HS-27A (cell line): ENCODE measurements around the gene CCM2.

ENCODE experiments used
- DNase-seq: peaks from one replicate; pipeline ENCODE4 v3.0.0-alpha.2; 2012; ENCODE audit warnings: low read depth, missing footprints

Gene CCM2

GRCh38 chr7:44969049-44969700 is 30.8 kb upstream of the CCM2 start:
- no peak for DNase-seq

GRCh38 chr7:44969701-44970522 is 30.1 kb upstream of the CCM2 start:
- no peak for DNase-seq

GRCh38 chr7:44970523-44971051 is 29.4 kb upstream of the CCM2 start:
- no peak for DNase-seq

GRCh38 chr7:44971188-44971901 is 28.7 kb upstream of the CCM2 start:
- no peak for DNase-seq

- no peak for DNase-seq
Observed at GRCh38 chr7:44971902-44972441, 28.0 kb upstream of the CCM2 start.

GRCh38 chr7:44972562-44972961 is 27.4 kb upstream of the CCM2 start:
- no peak for DNase-seq

- DNase-seq: no peak
Observed at GRCh38 chr7:44973610-44974401, 26.2 kb upstream of the CCM2 start.

- no peak for DNase-seq
Observed at GRCh38 chr7:44974549-44974948, 25.5 kb upstream of the CCM2 start.

- no peak for DNase-seq
Observed at GRCh38 chr7:44975331-44976039, 24.5 kb upstream of the CCM2 start.

- no peak for DNase-seq
Observed at GRCh38 chr7:44976040-44976745, 23.8 kb upstream of the CCM2 start.

- DNase-seq: no peak
Observed at GRCh38 chr7:44976746-44977196, 23.2 kb upstream of the CCM2 start.

- DNase-seq: no peak
Observed at GRCh38 chr7:44977304-44977958, 22.6 kb upstream of the CCM2 start.

GRCh38 chr7:44977959-44978335 is 22.1 kb upstream of the CCM2 start:
- DNase-seq: no peak

- no peak for DNase-seq
Observed at GRCh38 chr7:44978511-44979366, 21.3 kb upstream of the CCM2 start, which contains the start of gene MYO1G. TSS of gene MYO1G (minus strand) at chr7:44979015. CDS start at chr7:44978961, 54 bp downstream.

- DNase-seq: no peak
Observed at GRCh38 chr7:44979481-44980392, 20.3 kb upstream of the CCM2 start.

GRCh38 chr7:44980393-44981034 is 19.5 kb upstream of the CCM2 start:
- DNase-seq: no peak
